ENCODE results near the gene USP28. TPM values are rescaled to one million over a fixed set of nuclear protein-coding genes. Genes with fewer than 3 reads are reported as not detected.
A peak's percentile ranks its signal among the peaks of the same experiment; 100 is the strongest.

The USP28 gene
- polyA plus RNA-seq, 1 experiment: 22.6 TPM

DNA sequence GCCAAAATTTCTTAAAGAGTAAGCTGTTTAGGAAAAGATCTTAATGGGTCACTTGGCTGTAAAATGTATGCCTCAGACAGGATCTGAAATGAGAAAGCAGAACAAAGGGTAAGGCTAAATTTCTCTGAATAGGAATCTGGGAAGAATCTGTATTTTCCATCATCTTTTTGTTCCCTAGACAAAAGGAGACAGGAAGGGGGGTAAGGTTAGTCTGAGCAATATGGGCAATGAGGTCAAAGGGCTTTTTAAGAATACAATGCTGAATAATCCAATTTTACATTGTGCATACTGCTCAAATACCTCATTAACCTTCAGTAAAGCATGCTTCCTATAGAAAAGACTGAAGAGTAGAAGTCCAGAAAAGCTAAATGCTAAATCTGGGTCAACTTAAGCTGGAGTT is 61.2 kb downstream of the USP28 start:
- Histone ChIP-seq H3K4me3 (ENCODE audit: low read depth, low read length) (no peak overlapping the region), H3K27me3 (ENCODE audit: control insufficient read depth, insufficient read depth, low read length) (no peaks in the 10 kb centered on the region), H3K36me3 (ENCODE audit: control insufficient read depth, insufficient read depth, low read length) (no peaks in the 10 kb centered on the region)
- no peak for DNase-seq (ENCODE audit: low read depth)
- ChIA-PET CTCF (interaction anchor here (1.1 to 1.3 kb wide), 2 partner anchors 16 to 17 kb away, joined by 3 to 5 read pairs; no protein-coding TSS in a partner anchor), POLR2A (no interaction called here)
- TF ChIP-seq, protein P1, sequence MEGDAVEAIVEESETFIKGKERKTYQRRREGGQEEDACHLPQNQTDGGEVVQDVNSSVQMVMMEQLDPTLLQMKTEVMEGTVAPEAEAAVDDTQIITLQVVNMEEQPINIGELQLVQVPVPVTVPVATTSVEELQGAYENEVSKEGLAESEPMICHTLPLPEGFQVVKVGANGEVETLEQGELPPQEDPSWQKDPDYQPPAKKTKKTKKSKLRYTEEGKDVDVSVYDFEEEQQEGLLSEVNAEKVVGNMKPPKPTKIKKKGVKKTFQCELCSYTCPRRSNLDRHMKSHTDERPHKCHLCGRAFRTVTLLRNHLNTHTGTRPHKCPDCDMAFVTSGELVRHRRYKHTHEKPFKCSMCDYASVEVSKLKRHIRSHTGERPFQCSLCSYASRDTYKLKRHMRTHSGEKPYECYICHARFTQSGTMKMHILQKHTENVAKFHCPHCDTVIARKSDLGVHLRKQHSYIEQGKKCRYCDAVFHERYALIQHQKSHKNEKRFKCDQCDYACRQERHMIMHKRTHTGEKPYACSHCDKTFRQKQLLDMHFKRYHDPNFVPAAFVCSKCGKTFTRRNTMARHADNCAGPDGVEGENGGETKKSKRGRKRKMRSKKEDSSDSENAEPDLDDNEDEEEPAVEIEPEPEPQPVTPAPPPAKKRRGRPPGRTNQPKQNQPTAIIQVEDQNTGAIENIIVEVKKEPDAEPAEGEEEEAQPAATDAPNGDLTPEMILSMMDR (IDR thresholded peaks at IDR 0.05; ENCODE audit: insufficient read depth, low read depth, low read length): no peak

DNA sequence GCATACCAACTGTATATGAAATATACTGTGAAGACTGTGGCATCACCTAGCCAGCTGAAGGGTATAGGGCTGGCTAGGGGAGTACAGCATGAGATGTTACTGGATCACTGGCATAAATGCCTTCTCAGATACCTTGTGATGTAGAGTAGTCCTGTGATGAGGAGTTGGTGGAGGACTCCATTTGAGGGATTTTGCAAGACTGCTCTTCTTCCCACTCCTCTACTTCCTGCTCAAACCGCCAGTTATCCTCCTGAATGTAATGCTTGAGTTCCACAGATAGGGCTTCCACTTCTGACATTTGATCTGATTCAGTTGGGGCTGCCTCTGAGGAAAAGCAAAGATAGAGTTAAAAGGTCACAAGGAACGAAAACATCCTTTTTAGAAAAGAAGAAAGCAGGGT is 66.4 kb downstream of the USP28 start:
- no peaks in the 10 kb centered on the region for H3K27me3 ChIP-seq (ENCODE audit: control insufficient read depth, insufficient read depth, low read length)
- ChIA-PET POLR2A (no interaction called here), CTCF (no interaction called here)

DNA sequence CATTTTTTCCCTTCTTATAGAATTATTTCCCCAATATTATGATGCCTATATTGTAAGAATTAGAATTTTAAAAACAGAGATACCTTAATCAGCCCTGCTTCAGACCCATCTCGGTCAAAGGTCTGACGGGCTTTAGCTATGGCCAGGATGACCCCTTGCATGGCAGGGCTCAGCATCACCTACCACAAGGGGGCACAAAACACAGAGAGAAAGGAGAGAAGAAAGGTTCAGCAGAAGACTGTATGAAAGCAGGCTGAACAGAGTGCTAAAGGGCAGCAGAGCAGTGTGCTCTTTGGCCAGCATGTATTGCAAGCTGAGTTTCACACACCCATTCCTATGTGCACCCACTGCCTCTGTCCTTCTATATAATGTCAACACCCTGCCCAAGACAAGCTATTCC is 69.0 kb downstream of the USP28 start:
- DNase-seq (ENCODE audit: low read depth): no peak
- H3K4me3 ChIP-seq (ENCODE audit: low read depth, low read length): no peak overlapping the region
- ChIA-PET CTCF (interaction anchor here (0.7 to 3.4 kb wide), 9 partner anchors 9 to 491 kb away, joined by 3 to 26 read pairs (median 3); no protein-coding TSS in a partner anchor), POLR2A (no interaction called here)
- TF ChIP-seq, protein P1 (IDR thresholded peaks at IDR 0.05; ENCODE audit: insufficient read depth, low read depth, low read length): peak; percentile 42
- peaks cover 5% of the 10 kb centered on the region for H3K36me3 ChIP-seq (ENCODE audit: control insufficient read depth, insufficient read depth, low read length)
- H3K27me3 ChIP-seq (ENCODE audit: control insufficient read depth, insufficient read depth, low read length): no peaks in the 10 kb centered on the region

More for the DNA sequence above, 66.4 kb downstream of the USP28 start:
- Histone ChIP-seq H3K36me3 (ENCODE audit: control insufficient read depth, insufficient read depth, low read length) (peaks cover 1% of the 10 kb centered on the region), H3K4me3 (ENCODE audit: low read depth, low read length) (no peak overlapping the region)
- TF ChIP-seq, protein P1 (IDR thresholded peaks at IDR 0.05; ENCODE audit: insufficient read depth, low read depth, low read length): no peak
- no peak for DNase-seq (ENCODE audit: low read depth)

DNA sequence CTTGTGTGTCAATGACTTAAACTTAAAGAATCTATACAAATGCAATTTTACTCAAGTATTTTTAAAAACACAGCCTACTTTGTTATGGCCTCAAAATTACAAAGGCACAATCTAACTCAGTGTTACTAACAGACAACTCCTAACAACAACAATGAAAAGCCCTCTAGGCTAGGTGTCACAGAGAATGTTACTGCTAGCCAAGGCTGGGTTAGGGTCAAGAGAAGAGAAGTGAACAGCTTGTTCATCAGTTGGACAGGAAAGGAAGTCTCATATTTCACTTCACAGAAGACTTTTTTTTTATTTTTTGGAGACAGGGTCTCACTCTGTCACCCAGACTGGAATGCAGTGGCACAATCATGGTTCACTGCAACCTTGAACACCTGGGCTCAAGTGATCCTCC is 69.7 kb downstream of the USP28 start:
- H3K36me3 ChIP-seq (ENCODE audit: control insufficient read depth, insufficient read depth, low read length): peaks cover 5% of the 10 kb centered on the region
- H3K27me3 ChIP-seq (ENCODE audit: control insufficient read depth, insufficient read depth, low read length): no peaks in the 10 kb centered on the region
- no peak overlapping the region for H3K4me3 ChIP-seq (ENCODE audit: low read depth, low read length)
- CTCF ChIA-PET: interaction anchor here (0.6 to 3.4 kb wide), 12 partner anchors 9 to 516 kb away, joined by 3 to 26 read pairs (median 3); partner anchors contain the start of gene ZW10
- TF ChIP-seq, protein P1 (IDR thresholded peaks at IDR 0.05; ENCODE audit: insufficient read depth, low read depth, low read length): no peak
- POLR2A ChIA-PET: no interaction called here
- no peak for DNase-seq (ENCODE audit: low read depth)

DNA sequence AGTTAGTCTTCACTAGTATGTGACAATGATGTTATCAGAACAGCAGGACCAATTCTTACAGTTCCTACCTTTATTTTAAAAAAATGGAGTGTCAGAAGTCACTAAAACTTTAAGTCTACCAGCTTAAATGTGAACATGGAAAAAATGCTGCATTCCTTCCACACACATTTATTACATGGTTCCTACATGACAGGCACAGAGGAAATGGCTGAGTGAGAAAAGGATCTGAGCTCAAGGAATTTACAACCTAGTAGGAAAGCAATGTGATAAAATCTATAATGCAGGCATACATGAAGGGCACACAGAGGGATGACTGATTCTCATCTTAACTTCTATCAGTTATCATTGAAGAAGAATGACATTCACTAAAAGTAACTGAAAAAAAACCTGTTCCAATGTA is 72.8 kb downstream of the USP28 start:
- ChIA-PET CTCF (interaction anchor here (1.4 kb wide), 2 partner anchors 461 to 515 kb away, joined by 3 read pairs; no protein-coding TSS in a partner anchor), POLR2A (interaction anchor here (0.6 kb wide), 1 partner anchor 8 kb away, joined by 10 read pairs; no protein-coding TSS in a partner anchor)
- DNase-seq (ENCODE audit: low read depth): no peak
- H3K4me3 ChIP-seq (ENCODE audit: low read depth, low read length): no peak overlapping the region
- TF ChIP-seq, protein P1 (IDR thresholded peaks at IDR 0.05; ENCODE audit: insufficient read depth, low read depth, low read length): no peak
- peaks cover 7% of the 10 kb centered on the region for H3K36me3 ChIP-seq (ENCODE audit: control insufficient read depth, insufficient read depth, low read length)
- H3K27me3 ChIP-seq (ENCODE audit: control insufficient read depth, insufficient read depth, low read length): no peaks in the 10 kb centered on the region

All from BJ (cell line).